ENCODE results near the gene EPS8L2. TPM values are rescaled to one million over a fixed set of nuclear protein-coding genes. Genes with fewer than 3 reads are reported as not detected.

The EPS8L2 gene
- total RNA-seq = 28.1 and 39.4 TPM in 2 replicates

GRCh38 chr11:705646-706438 is at the start of gene EPS8L2:
EPS8L2 (plus strand) TSS chr11:706231; CDS start chr11:709408, 3,177 bp downstream.

GRCh38 chr11:694563-695287 is 11.3 kb upstream of the EPS8L2 start, which contains the start of gene DEAF1:
DEAF1 (minus strand) TSS chr11:695222; CDS start chr11:695047, 175 bp downstream.

GRCh38 chr11:695538-696248 is 10.3 kb upstream of the EPS8L2 start, which contains the start of gene TMEM80:
TMEM80 (plus strand) TSS chr11:695816; CDS start chr11:695828, 12 bp downstream.

GRCh38 chr11:747158-748006 is 41.4 kb downstream of the EPS8L2 start, which contains the start of gene TALDO1:
TALDO1 (plus strand) TSS chr11:747464; CDS start chr11:747482, 18 bp downstream.

Other genes starting within 250 kb of the EPS8L2 start
- 402 and 468 TPM in 2 replicates for gene RNH1, start 199.0 kb upstream of the EPS8L2 start, total RNA-seq
- gene HRAS, start 170.7 kb upstream of the EPS8L2 start, total RNA-seq = 51.5 and 91.3 TPM in 2 replicates
- gene LRRC56, start 168.7 kb upstream of the EPS8L2 start, total RNA-seq = 0.62 and 0.77 TPM in 2 replicates
- gene LMNTD2, start 145.5 kb upstream of the EPS8L2 start, total RNA-seq = 0.11 and 0.62 TPM in 2 replicates
- 4.3 and 6.7 TPM in 2 replicates for gene RASSF7, start 145.3 kb upstream of the EPS8L2 start, total RNA-seq
- gene PHRF1, start 129.8 kb upstream of the EPS8L2 start, total RNA-seq = 33.1 and 38.7 TPM in 2 replicates
- 4.5 and 7.4 TPM in 2 replicates for gene IRF7, start 90.3 kb upstream of the EPS8L2 start, total RNA-seq
- gene CDHR5, start 81.3 kb upstream of the EPS8L2 start, total RNA-seq = not detected in 2 replicates
- gene SCT, start 79.0 kb upstream of the EPS8L2 start, total RNA-seq = not detected in 2 replicates
- gene DRD4, start 69.0 kb upstream of the EPS8L2 start, total RNA-seq = 0.11 TPM in 1 of 2 replicates, not detected in the other
- 19.9 and 31.0 TPM in 2 replicates for gene DEAF1, start 11.0 kb upstream of the EPS8L2 start, total RNA-seq
- 9.9 and 10.5 TPM in 2 replicates for gene TMEM80, start 10.4 kb upstream of the EPS8L2 start, total RNA-seq
- gene TALDO1, start 41.2 kb downstream of the EPS8L2 start, total RNA-seq = 117 and 152 TPM in 2 replicates
- gene GATD1, start 71.3 kb downstream of the EPS8L2 start, total RNA-seq = 28.3 and 31.2 TPM in 2 replicates
- 1.00 TPM in 2 replicates for gene CEND1, start 83.9 kb downstream of the EPS8L2 start, total RNA-seq
- gene SLC25A22, start 92.0 kb downstream of the EPS8L2 start, total RNA-seq = 14.0 and 23.4 TPM in 2 replicates
- gene PIDD1, start 99.0 kb downstream of the EPS8L2 start, total RNA-seq = 11.0 and 11.4 TPM in 2 replicates
- gene RPLP2, start 103.7 kb downstream of the EPS8L2 start, total RNA-seq = 143 and 152 TPM in 2 replicates
- 19.1 and 24.9 TPM in 2 replicates for gene PNPLA2, start 112.7 kb downstream of the EPS8L2 start, total RNA-seq
- 1.00 and 1.9 TPM in 2 replicates for gene CRACR2B, start 121.7 kb downstream of the EPS8L2 start, total RNA-seq
- gene CD151, start 126.7 kb downstream of the EPS8L2 start, total RNA-seq = 655 and 749 TPM in 2 replicates
- 54.9 and 64.4 TPM in 2 replicates for gene POLR2L, start 136.3 kb downstream of the EPS8L2 start, total RNA-seq
- 133 and 160 TPM in 2 replicates for gene TSPAN4, start 136.6 kb downstream of the EPS8L2 start, total RNA-seq
- 44.0 and 67.4 TPM in 2 replicates for gene CHID1, start 204.6 kb downstream of the EPS8L2 start, total RNA-seq
- 32.4 and 39.2 TPM in 2 replicates for gene AP2A2, start 219.6 kb downstream of the EPS8L2 start, total RNA-seq

All from uterine smooth muscle cell (primary cell).